ENCODE measurements around the gene REXO2. TPM values are rescaled to one million over a fixed set of nuclear protein-coding genes. Genes with fewer than 3 reads are reported as not detected.

REXO2 gene
- total and polyA plus RNA-seq, 2 of the 4 experiments (the other 2 are of a cell fraction): 179 to 255 TPM

GRCh38 chr11:114412946-114413345, 26.3 kb upstream of the REXO2 start:
- Histone ChIP-seq H2BK20ac (ENCODE audit: low read depth, low read length) (no peak overlapping the region), H3K18ac (ENCODE audit: low read depth, low read length) (no peak overlapping the region), H3K56ac (ENCODE audit: extremely low read depth, insufficient read depth, low read length) (no peak overlapping the region), H2AK5ac (ENCODE audit: low read depth, low read length) (no peak overlapping the region), H3K9me1 (ENCODE audit: insufficient read depth, low read length) (peaks cover 2% of the 10 kb centered on the region; the same call in 1 of the 2 replicates), H3K4ac (ENCODE audit: low read depth, low read length) (no peak overlapping the region), H3K23ac (ENCODE audit: low read depth, low read length) (no peak overlapping the region), H2AFZ (replicated peaks; ENCODE audit: low read length, poor library complexity) (no peak overlapping the region), H3K79me1 (ENCODE audit: low read depth in 1 of 2, low read length in 2 of 2) (peaks cover 0 to 7% of the 10 kb centered on the region in 2 experiments; a peak in 2 of 4 replicates), H3K27me3 (ENCODE audit: control insufficient read depth, insufficient read depth, low read length) (no peaks in the 10 kb centered on the region), H3K4me3 (ENCODE audit: insufficient read depth, low read depth, low read length) (no peak overlapping the region), H2AK9ac (replicated peaks; ENCODE audit: low read depth, low read length, poor library complexity) (no peak overlapping the region), H4K20me1 (ENCODE audit: insufficient read depth, low read length) (no peaks in the 10 kb centered on the region), H3K9me3 (ENCODE audit: control insufficient read depth, insufficient read depth, low read length) (no peaks in the 10 kb centered on the region), H4K5ac (ENCODE audit: low read depth, low read length) (no peak overlapping the region), H3K9ac (ENCODE audit: low read depth, low read length) (no peak overlapping the region), H3K27ac (ENCODE audit: insufficient read depth, low read length) (no peak overlapping the region), H4K91ac (ENCODE audit: insufficient read depth, low read depth, low read length) (no peak overlapping the region), H2BK120ac (ENCODE audit: low read depth, low read length) (no peak overlapping the region), H3K36me3 (ENCODE audit: control insufficient read depth, insufficient read depth, low read length) (peaks cover 21% of the 10 kb centered on the region), H3K4me1 (ENCODE audit: control insufficient read depth, insufficient read depth, low read length) (no peaks in the 10 kb centered on the region; the same call in 1 of the 2 replicates), H2BK5ac (ENCODE audit: low read depth, low read length, poor library complexity, severe bottlenecking) (no peak overlapping the region), H3K14ac (replicated peaks; ENCODE audit: low read depth, low read length) (no peak overlapping the region), H4K8ac (ENCODE audit: low read depth in 2 of 2, low read length in 2 of 2) (no peak overlapping the region), H2BK15ac (ENCODE audit: low read depth, low read length) (no peak overlapping the region), H3K4me2 (ENCODE audit: low read depth, low read length) (no peak overlapping the region)
- intact Hi-C loops (cut with micrococcal nuclease) (no loop called here), dilution Hi-C loops (cut with HindIII; ENCODE audit: low sequenced_read_pairs, unreplicated experiment) (no loop called here), in situ Hi-C loops (cut with MboI; ENCODE audit: low sequenced_read_pairs) (no loop called here)
- no peak for ATAC-seq (ENCODE audit: low read depth)
- CTCF ChIA-PET: no interaction called here
- WGBS, 2 experiments (ENCODE audit: extremely low coverage in 2 of 2, insufficient read length in 1 of 2): no CpG with 5 or more reads among the region's 4 CpGs
- no peak for DNase-seq
- POLR2A ChIA-PET (ENCODE audit: unreplicated experiment): no interaction called here
- BruUV-seq (replicated peaks): no TSS peak
- TF ChIP-seq POLR2A (IDR thresholded peaks at IDR 0.05; ENCODE audit: low read depth, low read length) (no peak), CEBPB (IDR thresholded peaks at IDR 0.05; ENCODE audit: low read depth, low read length) (no peak), BHLHE40 (IDR thresholded peaks at IDR 0.05; ENCODE audit: low read depth, low read length) (no peak)
